IMR-90 (cell line): ENCODE data around the gene GIMAP8. TPM values are rescaled to one million over a fixed set of nuclear protein-coding genes. Genes with fewer than 3 reads are reported as not detected.
A peak's percentile ranks its signal among the peaks of the same experiment; 100 is the strongest.

Experiments
- ATAC-seq: fragments of 200-7000 bp; cut with Tn5 transposase; 2 replicates; pipeline ENCODE4 v1.9.1; 2020; ENCODE audit warnings: low read depth, mild to moderate bottlenecking, moderate library complexity
- BruUV-seq: library from RNA; stranded (reverse); fragments of 400-500 nt; replicated peaks from 2 replicates; lab custom pipeline; 2021; lab: Mats Ljungman, UMichigan
- CTCF ChIA-PET: fragments of 300-600 bp; formaldehyde crosslinking; extraction: SDS; loops from one replicate; lab custom pipeline; 2021; ENCODE audit warnings: antibody characterized with exemption; lab: Yijun Ruan, JAX
- POLR2A ChIA-PET: fragments of 300-600 bp; sonication (Branson Sonifier 250); formaldehyde crosslinking; loops from one replicate; lab custom pipeline; 2022; ENCODE audit warnings: antibody characterized with exemption; ENCODE audit not compliant: unreplicated experiment; lab: Charles Lee
- DNase-seq: peaks from one replicate; pipeline ENCODE4 v3.0.0; 2013
- H2AFZ ChIP-seq: replicated peaks from 2 replicates; pipeline ENCODE3; 2013; ENCODE audit warnings: low read length, mild to moderate bottlenecking; ENCODE audit not compliant: poor library complexity
- H2AK5ac ChIP-seq: 2 replicates; pipeline ENCODE4 v1.6.1; 2013; ENCODE audit warnings: low read depth, low read length, inconsistent platforms
- H2AK9ac ChIP-seq: replicated peaks from 2 replicates; pipeline ENCODE3; 2013; ENCODE audit warnings: mild to moderate bottlenecking, low read depth, low read length, moderate library complexity; ENCODE audit not compliant: poor library complexity
- H2BK120ac ChIP-seq: 2 replicates; pipeline ENCODE4 v1.6.1; 2013; ENCODE audit warnings: low read depth, low read length, inconsistent platforms
- H2BK15ac ChIP-seq: 3 replicates; pipeline ENCODE4 v1.6.1; 2013; ENCODE audit warnings: low read depth, low read length, inconsistent platforms
- H2BK20ac ChIP-seq: 2 replicates; pipeline ENCODE4 v1.6.1; 2013; ENCODE audit warnings: low read depth, mild to moderate bottlenecking, inconsistent platforms, low read length, moderate library complexity
- H2BK5ac ChIP-seq: 2 replicates; pipeline ENCODE4 v1.6.1; 2013; ENCODE audit warnings: mild to moderate bottlenecking, low read depth, low read length, inconsistent platforms; ENCODE audit not compliant: poor library complexity, severe bottlenecking
- H3K14ac ChIP-seq: replicated peaks from 2 replicates; pipeline ENCODE4 v1.6.1; 2013; ENCODE audit warnings: low read depth, low read length, inconsistent platforms
- H3K18ac ChIP-seq: 2 replicates; pipeline ENCODE4 v1.6.1; 2013; ENCODE audit warnings: low read depth, low read length, control low read depth
- H3K23ac ChIP-seq: 2 replicates; pipeline ENCODE4 v1.6.1; 2013; ENCODE audit warnings: low read depth, low read length, inconsistent platforms
- H3K27ac ChIP-seq: 2 replicates; pipeline ENCODE4 v1.5.1; 2013; ENCODE audit warnings: mild to moderate bottlenecking, control low read depth, low read length; ENCODE audit not compliant: insufficient read depth
- H3K27me3 ChIP-seq: 2 replicates; pipeline ENCODE4 v1.6.1; 2013; ENCODE audit warnings: low read length; ENCODE audit not compliant: control insufficient read depth, insufficient read depth
- H3K36me3 ChIP-seq: 2 replicates; pipeline ENCODE4 v1.6.1; 2013; ENCODE audit warnings: low read length, mixed read lengths; ENCODE audit not compliant: control insufficient read depth, insufficient read depth
- H3K4ac ChIP-seq: 2 replicates; pipeline ENCODE4 v1.6.1; 2013; ENCODE audit warnings: low read depth, low read length, inconsistent platforms
- H3K4me1 ChIP-seq: 2 replicates; pipeline ENCODE4 v1.6.1; 2013; ENCODE audit warnings: low read length, mixed read lengths; ENCODE audit not compliant: control insufficient read depth, insufficient read depth
- H3K4me2 ChIP-seq: 2 replicates; pipeline ENCODE4 v1.6.1; 2013; ENCODE audit warnings: low read depth, mild to moderate bottlenecking, control low read depth, low read length, moderate library complexity
- H3K4me3 ChIP-seq: 2 replicates; pipeline ENCODE4 v1.5.1; 2013; ENCODE audit warnings: low read depth, mild to moderate bottlenecking, control low read depth, low read length, moderate library complexity; ENCODE audit not compliant: insufficient read depth
- H3K56ac ChIP-seq: 2 replicates; pipeline ENCODE4 v1.6.1; 2013; ENCODE audit warnings: low read length, inconsistent platforms; ENCODE audit not compliant: insufficient read depth; ENCODE audit errors: extremely low read depth
- H3K79me1 ChIP-seq, 2 experiments: 2 replicates each; pipeline ENCODE4 v1.6.1; 2013; ENCODE audit warnings: low read length in 2 of 2, inconsistent platforms in 1 of 2, low read depth in 1 of 2
- H3K9ac ChIP-seq: 2 replicates; pipeline ENCODE4 v1.6.1; 2013; ENCODE audit warnings: low read depth, low read length, control low read depth
- H3K9me1 ChIP-seq: 2 replicates; pipeline ENCODE4 v1.6.1; 2013; ENCODE audit warnings: low read length, inconsistent platforms; ENCODE audit not compliant: insufficient read depth
- H3K9me3 ChIP-seq: 2 replicates; pipeline ENCODE4 v1.6.1; 2013; ENCODE audit warnings: low read length; ENCODE audit not compliant: control insufficient read depth, insufficient read depth
- H4K20me1 ChIP-seq: 2 replicates; pipeline ENCODE4 v1.6.1; 2013; ENCODE audit warnings: low read length, inconsistent platforms; ENCODE audit not compliant: insufficient read depth
- H4K5ac ChIP-seq: 2 replicates; pipeline ENCODE4 v1.6.1; 2013; ENCODE audit warnings: mild to moderate bottlenecking, low read depth, low read length, control low read depth
- H4K8ac ChIP-seq, 2 experiments: 2 replicates each; pipeline ENCODE4 v1.6.1; 2013; ENCODE audit warnings: low read depth in 2 of 2, low read length in 2 of 2, control low read depth in 1 of 2, inconsistent platforms in 1 of 2
- H4K91ac ChIP-seq: 2 replicates; pipeline ENCODE4 v1.6.1; 2013; ENCODE audit warnings: low read depth, low read length, inconsistent platforms; ENCODE audit not compliant: insufficient read depth
- BHLHE40 ChIP-seq: fragments of 150-350 bp; IDR thresholded peaks from 2 replicates; pipeline ENCODE4 v1.6.1; 2016; ENCODE audit warnings: mild to moderate bottlenecking, low read depth, low read length
- CEBPB ChIP-seq: IDR thresholded peaks from 2 replicates; pipeline ENCODE4 v1.6.1; 2012; ENCODE audit warnings: low read depth, low read length, improper control_type of control experiment
- CHD1 ChIP-seq: IDR thresholded peaks from 2 replicates; pipeline ENCODE4 v1.6.1; 2012; ENCODE audit warnings: low read depth, low read length, improper control_type of control experiment
- FOS ChIP-seq: fragments of 150-350 bp; IDR thresholded peaks from 2 replicates; pipeline ENCODE4 v1.6.1; 2016; ENCODE audit warnings: low read depth, low read length
- MAFK ChIP-seq: IDR thresholded peaks from 2 replicates; pipeline ENCODE4 v1.6.1; 2012; ENCODE audit warnings: low read depth, low read length, improper control_type of control experiment
- MAZ ChIP-seq: IDR thresholded peaks from 2 replicates; pipeline ENCODE4 v1.6.1; 2012; ENCODE audit warnings: low read depth, mild to moderate bottlenecking, low read length, improper control_type of control experiment, moderate library complexity, borderline replicate concordance
- MXI1 ChIP-seq: IDR thresholded peaks from 2 replicates; pipeline ENCODE4 v1.6.1; 2012; ENCODE audit warnings: low read depth, mild to moderate bottlenecking, low read length, moderate library complexity, borderline replicate concordance
- NFE2L2 ChIP-seq: fragments of 150-350 bp; IDR thresholded peaks from 2 replicates; pipeline ENCODE4 v1.6.1; 2016; ENCODE audit warnings: low read depth, mild to moderate bottlenecking, low read length
- RAD21 ChIP-seq: IDR thresholded peaks from 2 replicates; pipeline ENCODE4 v1.6.1; 2012; ENCODE audit warnings: low read length, improper control_type of control experiment
- RCOR1 ChIP-seq: IDR thresholded peaks from 2 replicates; pipeline ENCODE4 v1.6.1; 2012; ENCODE audit warnings: mild to moderate bottlenecking, low read length, improper control_type of control experiment; ENCODE audit not compliant: insufficient replicate concordance
- RFX5 ChIP-seq: IDR thresholded peaks from 2 replicates; pipeline ENCODE4 v1.8.0; 2012; ENCODE audit warnings: low read depth, mild to moderate bottlenecking, low read length, moderate library complexity
- SMC3 ChIP-seq: fragments of 150-350 bp; IDR thresholded peaks from 2 replicates; pipeline ENCODE4 v1.6.1; 2016; ENCODE audit warnings: low read depth, mild to moderate bottlenecking, antibody characterized with exemption, low read length, moderate library complexity
- USF2 ChIP-seq: fragments of 150-350 bp; IDR thresholded peaks from 2 replicates; pipeline ENCODE4 v1.6.1; 2017; ENCODE audit warnings: mild to moderate bottlenecking, antibody characterized with exemption, low read length, low read depth
- WGBS, 2 experiments: methylation state at CpG; one replicate each; pipeline versions ENCODE4 v1.1.5 to v1.1.7; 2013; ENCODE audit warnings: missing lambda C conversion rate in 2 of 2; ENCODE audit not compliant: insufficient read length in 1 of 2; ENCODE audit errors: extremely low coverage in 2 of 2; 5-methylcytosine and 5-hydroxymethylcytosine counted together
- dilution Hi-C: fragments of 300-500 bp; cut with HindIII; formaldehyde crosslinking; loops from one replicate; pipeline ENCODE4 v1.14.3; 2018; ENCODE audit warnings: low sequenced_read_pairs; ENCODE audit not compliant: unreplicated experiment
- in situ Hi-C: fragments of 300-500 bp; cut with MboI; formaldehyde crosslinking; loops from 3 replicates; pipeline ENCODE4 v1.14.3; 2019; ENCODE audit warnings: low sequenced_read_pairs, inconsistent platforms, mixed read lengths
- intact Hi-C: fragments of 100-400 bp; cut with micrococcal nuclease; formaldehyde crosslinking; loops from 2 replicates; pipeline ENCODE4 v1.10.0; 2022
- polyA plus RNA-seq, 3 experiments: library from polyadenylated mRNA; depleted of rRNA; stranded (reverse); fragments of >200 nt; gene quantifications; 2 replicates each; pipeline ENCODE4 v1.2.3, GENCODE V29; 2012; ENCODE audit warnings: low replicate concordance in 1 of 3
- total RNA-seq: library from RNA; depleted of rRNA; stranded (reverse); fragments of >200 nt; gene quantifications from 2 replicates; pipeline ENCODE4 v1.2.3, GENCODE V29; 2012
- TF ChIP-seq, protein P1 (sequence below): fragments of 150-350 bp; IDR thresholded peaks from 2 replicates; pipeline ENCODE4 v1.6.1; 2016; ENCODE audit warnings: low read depth, mild to moderate bottlenecking, low read length, moderate library complexity, borderline replicate concordance

Gene GIMAP8
- total and polyA plus RNA-seq, 2 of the 4 experiments (the other 2 are of a cell fraction), result not detected

DNA sequence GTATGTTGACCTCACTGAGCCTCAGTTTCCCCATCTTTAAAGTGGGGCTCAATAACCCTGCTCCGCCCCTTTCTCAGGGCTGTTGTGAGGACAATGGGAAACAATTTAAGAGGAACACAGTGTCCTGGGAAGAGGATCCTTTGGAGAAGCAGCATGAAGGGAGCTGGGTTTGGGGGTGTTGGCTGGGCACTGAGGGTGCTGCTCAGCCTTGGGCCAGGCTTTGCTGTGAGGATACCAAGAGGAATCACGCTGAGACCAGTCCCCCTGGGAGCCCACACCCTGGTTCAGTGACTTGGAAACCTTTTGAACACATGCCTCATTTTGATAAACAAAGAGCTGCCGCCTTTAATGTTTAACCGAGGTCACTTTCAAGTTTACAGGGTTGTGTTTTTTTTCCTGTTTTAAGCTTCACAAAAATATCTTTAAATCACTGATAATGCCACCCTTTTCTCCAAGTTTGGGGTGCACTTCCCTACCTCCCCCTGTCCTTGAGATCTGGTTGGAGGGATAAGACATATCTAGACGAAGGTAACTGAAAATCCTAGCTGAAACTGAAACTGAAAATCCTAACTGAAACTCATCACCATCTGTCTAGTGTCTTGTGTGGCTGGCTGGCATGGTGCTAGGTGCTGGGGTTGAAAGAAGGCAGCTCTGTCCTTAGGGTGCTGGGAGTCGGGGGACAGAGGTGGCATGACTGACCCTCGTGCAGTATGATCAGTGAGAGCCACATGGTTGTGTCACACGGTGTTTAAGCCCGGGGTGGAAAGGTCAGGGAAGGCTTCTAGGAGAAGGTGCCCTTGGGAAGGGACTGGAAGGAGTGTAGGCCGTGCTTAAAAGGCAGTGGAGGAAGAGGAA, 43.6 kb upstream of the GIMAP8 start:
- Histone ChIP-seq H4K91ac (peak overlapping the region; percentile 74), H3K23ac (peak overlapping the region; percentile 93), H4K8ac (peak overlapping the region; percentile 57 to 73; a peak in 3 of 4 replicates), H2BK5ac (peak overlapping the region; percentile 59), H2AK9ac (peak overlapping the region; percentile 94), H2BK15ac (peak overlapping the region; percentile 56; the same call in 1 of the 3 replicates), H3K4ac (peak overlapping the region; percentile 95), H2AK5ac (peak overlapping the region; percentile 5; the same call in 1 of the 2 replicates), H3K4me3 (peak overlapping the region; percentile 8; the same call in 1 of the 2 replicates), H4K5ac (peak overlapping the region; percentile 82), H3K36me3 (no peaks in the 10 kb centered on the region; the same call in 1 of the 2 replicates), H3K27me3 (no peaks in the 10 kb centered on the region), H3K9ac (peak overlapping the region; percentile 55), H2BK120ac (peak overlapping the region; percentile 74), H3K4me2 (peak overlapping the region; percentile 82), H3K9me1 (peaks cover 20% of the 10 kb centered on the region), H3K79me1 (peaks cover 0 to 27% of the 10 kb centered on the region in 2 experiments; a peak in 3 of 4 replicates), H3K18ac (peak overlapping the region; percentile 22; the same call in 1 of the 2 replicates), H3K27ac (peak overlapping the region; percentile 50; the same call in 1 of the 2 replicates), H3K56ac (no peak overlapping the region; the same call in 1 of the 2 replicates), H3K4me1 (peaks cover 20% of the 10 kb centered on the region), H4K20me1 (no peaks in the 10 kb centered on the region; the same call in 1 of the 2 replicates), H3K9me3 (no peaks in the 10 kb centered on the region), H2AFZ (peak overlapping the region; percentile 94), H2BK20ac (peak overlapping the region; percentile 47; the same call in 1 of the 2 replicates), H3K14ac (peak overlapping the region; percentile 74)
- no TSS peak for BruUV-seq
- ATAC-seq (no peak), DNase-seq (peak; percentile 10)
- in situ Hi-C loops, result loop anchor here (25.0 kb wide), 2 partner anchors 544 to 581 kb away; partner anchors contain the start of genes ATP6V0E2, KCNH2 and NOS3
- intact Hi-C loops, result no loop called here
- 73% methylated on average over 3 of the region's 10 CpGs; no CpG with 5 or more reads in 1 of the 2 experiments for WGBS, 2 experiments
- ChIA-PET CTCF (interaction anchor here (0.6 to 1.1 kb wide), 4 partner anchors 13 to 51 kb away, joined by 3 to 4 read pairs (median 3); no protein-coding TSS in a partner anchor), POLR2A (no interaction called here)
- no peak for TF ChIP-seq CHD1
- TF ChIP-seq RAD21, result no peak
- no peak for TF ChIP-seq MAZ
- TF ChIP-seq FOS, result no peak
- no peak for TF ChIP-seq RCOR1
- no peak for TF ChIP-seq MAFK
- TF ChIP-seq MXI1, result no peak
- no peak for TF ChIP-seq CEBPB
- TF ChIP-seq USF2, result no peak
- no peak for TF ChIP-seq NFE2L2
- no peak for TF ChIP-seq RFX5
- no peak for TF ChIP-seq SMC3
- no peak for TF ChIP-seq BHLHE40
- TF ChIP-seq, protein P1, sequence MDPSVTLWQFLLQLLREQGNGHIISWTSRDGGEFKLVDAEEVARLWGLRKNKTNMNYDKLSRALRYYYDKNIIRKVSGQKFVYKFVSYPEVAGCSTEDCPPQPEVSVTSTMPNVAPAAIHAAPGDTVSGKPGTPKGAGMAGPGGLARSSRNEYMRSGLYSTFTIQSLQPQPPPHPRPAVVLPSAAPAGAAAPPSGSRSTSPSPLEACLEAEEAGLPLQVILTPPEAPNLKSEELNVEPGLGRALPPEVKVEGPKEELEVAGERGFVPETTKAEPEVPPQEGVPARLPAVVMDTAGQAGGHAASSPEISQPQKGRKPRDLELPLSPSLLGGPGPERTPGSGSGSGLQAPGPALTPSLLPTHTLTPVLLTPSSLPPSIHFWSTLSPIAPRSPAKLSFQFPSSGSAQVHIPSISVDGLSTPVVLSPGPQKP, result no peak
- dilution Hi-C loops, result no loop called here
